HUES48 (cell line): ENCODE measurements around the gene NXPE4.

Experiments
- H3K27ac ChIP-seq: one replicate; pipeline ENCODE4 v1.7.0; 2013; ENCODE audit warnings: low read depth, low read length, inconsistent platforms
- H3K27me3 ChIP-seq: 2 replicates; pipeline ENCODE4 v1.6.1; 2013; ENCODE audit warnings: mild to moderate bottlenecking, low read length; ENCODE audit not compliant: control insufficient read depth, insufficient read depth
- H3K36me3 ChIP-seq: 2 replicates; pipeline ENCODE4 v1.6.1; 2013; ENCODE audit warnings: low read length; ENCODE audit not compliant: control insufficient read depth, insufficient read depth
- H3K4me1 ChIP-seq: 2 replicates; pipeline ENCODE4 v1.6.1; 2013; ENCODE audit warnings: mild to moderate bottlenecking, low read length; ENCODE audit not compliant: control insufficient read depth, insufficient read depth
- H3K4me3 ChIP-seq: 2 replicates; pipeline ENCODE4 v1.5.1; 2013; ENCODE audit warnings: mild to moderate bottlenecking, low read depth, low read length
- H3K9ac ChIP-seq: 2 replicates; pipeline ENCODE4 v1.6.1; 2013; ENCODE audit warnings: mild to moderate bottlenecking, low read depth, low read length, moderate library complexity
- H3K9me3 ChIP-seq: 2 replicates; pipeline ENCODE4 v1.6.1; 2013; ENCODE audit warnings: low read length; ENCODE audit not compliant: control insufficient read depth, insufficient read depth

Gene NXPE4

DNA sequence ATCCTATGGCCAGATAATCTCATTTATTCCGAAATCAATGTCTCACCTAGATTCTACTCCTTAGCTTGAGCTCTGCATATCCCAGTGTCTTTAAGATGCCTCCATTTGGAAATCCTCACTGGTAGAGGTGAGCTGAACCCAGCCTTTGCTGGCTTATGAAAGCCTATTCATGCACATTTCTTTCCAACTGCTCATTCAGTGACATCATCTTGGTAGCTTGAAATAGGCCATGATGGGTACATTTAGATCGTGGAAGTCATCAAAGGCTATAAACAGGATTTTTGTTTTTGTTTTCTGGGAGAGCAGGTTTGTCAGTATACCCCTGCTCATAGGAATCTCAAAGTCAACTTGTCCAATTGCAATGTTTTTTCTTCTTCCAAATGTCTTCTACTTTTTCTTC is 41.9 kb downstream of the NXPE4 start:
- Histone ChIP-seq H3K9me3 (no peaks in the 10 kb centered on the region), H3K36me3 (no peaks in the 10 kb centered on the region), H3K27ac (no peak overlapping the region), H3K4me3 (no peak overlapping the region), H3K27me3 (no peaks in the 10 kb centered on the region), H3K4me1 (peaks cover 8% of the 10 kb centered on the region; the same call in 1 of the 2 replicates), H3K9ac (no peak overlapping the region)

DNA sequence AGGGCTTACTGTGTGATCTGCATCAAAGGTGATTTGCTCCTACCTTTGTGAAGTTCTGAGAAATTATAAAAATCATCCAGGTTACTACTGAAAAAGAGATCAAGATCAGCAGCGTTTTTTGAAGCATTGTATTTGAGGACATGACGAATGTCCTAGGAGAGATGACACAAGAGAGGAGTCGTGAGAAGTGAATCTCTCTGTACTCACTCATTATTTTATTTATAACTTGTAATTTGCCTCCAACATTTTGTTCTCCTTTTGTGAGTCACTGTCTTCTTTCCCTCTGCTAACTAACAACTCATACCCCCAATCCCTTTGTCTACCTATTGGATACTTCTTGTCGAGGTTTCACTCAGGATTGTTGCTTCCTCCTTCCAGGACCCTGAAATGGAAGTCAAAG is 44.5 kb downstream of the NXPE4 start:
- Histone ChIP-seq H3K4me3 (no peak overlapping the region), H3K27me3 (no peaks in the 10 kb centered on the region), H3K9me3 (no peaks in the 10 kb centered on the region), H3K27ac (no peak overlapping the region), H3K36me3 (no peaks in the 10 kb centered on the region), H3K9ac (no peak overlapping the region), H3K4me1 (peaks cover 8% of the 10 kb centered on the region; the same call in 1 of the 2 replicates)

DNA sequence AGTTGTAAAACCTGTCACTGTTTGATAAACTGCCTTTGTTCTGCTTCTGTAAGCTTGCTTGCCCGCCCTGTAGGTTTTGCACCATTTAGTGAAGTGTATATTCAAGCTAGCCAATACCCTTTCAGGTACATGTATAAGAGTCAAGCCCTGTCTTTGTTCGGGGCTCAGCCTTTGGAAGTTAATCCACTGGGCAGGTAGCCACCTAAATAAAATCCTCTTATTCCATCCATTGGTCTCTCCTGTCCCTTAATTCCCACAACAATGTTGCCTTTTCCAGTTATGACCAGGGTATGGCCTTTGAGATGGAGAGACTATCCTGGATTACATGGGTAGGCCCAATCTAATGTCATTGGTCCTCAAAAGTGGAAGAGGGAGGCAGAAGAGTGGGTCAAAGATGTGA is 69.9 kb downstream of the NXPE4 start:
- H3K9me3 ChIP-seq = peaks cover 10% of the 10 kb centered on the region; the same call in 1 of the 2 replicates
- no peaks in the 10 kb centered on the region for H3K27me3 ChIP-seq
- no peak overlapping the region for H3K4me3 ChIP-seq
- no peaks in the 10 kb centered on the region for H3K4me1 ChIP-seq
- H3K9ac ChIP-seq = no peak overlapping the region
- no peaks in the 10 kb centered on the region for H3K36me3 ChIP-seq
- H3K27ac ChIP-seq = no peak overlapping the region

DNA sequence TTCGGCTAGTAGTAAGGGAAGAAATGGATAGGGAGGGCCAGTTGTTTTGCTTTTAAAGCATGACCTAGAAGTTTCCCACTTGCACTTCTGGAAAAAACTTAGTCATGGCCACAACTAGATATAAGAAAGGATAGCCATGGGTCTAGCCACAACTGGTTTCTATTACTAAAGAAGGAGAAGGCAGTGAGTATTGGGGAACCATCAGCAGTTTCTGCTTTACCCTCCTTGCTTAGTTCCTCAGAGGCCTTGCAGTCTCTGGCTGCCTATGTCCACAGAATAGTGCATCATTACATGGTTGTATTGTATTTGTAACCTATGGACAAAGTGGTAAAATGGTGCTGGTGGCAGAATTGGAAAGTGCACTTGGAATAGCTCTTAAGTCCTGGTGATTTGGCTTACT is 71.5 kb downstream of the NXPE4 start:
- no peak overlapping the region for H3K4me3 ChIP-seq
- peaks cover 10% of the 10 kb centered on the region; the same call in 1 of the 2 replicates for H3K9me3 ChIP-seq
- H3K36me3 ChIP-seq = no peaks in the 10 kb centered on the region
- no peak overlapping the region for H3K9ac ChIP-seq
- no peaks in the 10 kb centered on the region for H3K4me1 ChIP-seq
- no peaks in the 10 kb centered on the region for H3K27me3 ChIP-seq
- H3K27ac ChIP-seq = no peak overlapping the region

DNA sequence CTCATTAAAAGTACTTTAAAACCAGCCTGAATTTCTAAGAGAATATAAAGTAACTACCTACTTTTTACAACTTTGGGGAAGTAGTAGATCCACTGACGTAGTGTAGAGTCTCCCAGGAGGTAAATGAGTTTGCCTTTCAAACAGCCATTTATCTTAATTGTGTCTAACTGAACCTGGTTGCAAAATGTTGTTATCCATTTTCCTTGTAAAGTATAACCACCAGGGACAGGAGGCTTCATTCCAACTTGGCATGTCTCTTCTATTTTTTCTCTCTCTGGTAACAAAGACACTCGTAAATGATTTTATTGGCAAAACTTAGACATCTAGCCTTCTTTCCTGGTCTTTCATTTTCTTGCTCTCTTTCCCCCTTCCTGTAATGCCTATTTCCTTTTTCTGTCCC is 72.8 kb downstream of the NXPE4 start:
- Histone ChIP-seq H3K4me3 (no peak overlapping the region), H3K4me1 (no peaks in the 10 kb centered on the region), H3K9me3 (peaks cover 10% of the 10 kb centered on the region; the same call in 1 of the 2 replicates), H3K9ac (no peak overlapping the region), H3K36me3 (no peaks in the 10 kb centered on the region), H3K27ac (no peak overlapping the region), H3K27me3 (no peaks in the 10 kb centered on the region)
